DOHH2 (cell line): ENCODE measurements around the gene KIRREL3.

Experiments used
- H3F3A ChIP-seq: fragments of 200-600 bp; sonication (generic), shearing (Covaris generic); 2 replicates; pipeline ENCODE4 v1.6.0; 2016; ENCODE audit warnings: antibody characterized with exemption, mild to moderate bottlenecking; ENCODE audit not compliant: control insufficient read depth, insufficient read depth
- H3K27ac ChIP-seq: fragments of 200-600 bp; sonication (generic); 2 replicates; pipeline ENCODE4 v1.5.1; 2014; ENCODE audit warnings: low read depth, mild to moderate bottlenecking, low read length, moderate library complexity
- H3K27me3 ChIP-seq: fragments of 200-600 bp; sonication (generic); 2 replicates; pipeline ENCODE4 v1.6.1; 2014; ENCODE audit warnings: mild to moderate bottlenecking, low read length, mixed read lengths; ENCODE audit not compliant: control insufficient read depth
- H3K36me3 ChIP-seq: fragments of 200-600 bp; sonication (generic); 2 replicates; pipeline ENCODE4 v1.6.1; 2014; ENCODE audit warnings: mild to moderate bottlenecking, low read length, moderate library complexity, mixed read lengths; ENCODE audit not compliant: control insufficient read depth
- H3K4me1 ChIP-seq: fragments of 200-600 bp; sonication (generic); 2 replicates; pipeline ENCODE4 v1.6.1; 2014; ENCODE audit warnings: mild to moderate bottlenecking, low read length, mixed read lengths; ENCODE audit not compliant: control insufficient read depth
- H3K4me2 ChIP-seq: fragments of 200-600 bp; sonication (generic); 2 replicates; pipeline ENCODE4 v1.6.0; 2014; ENCODE audit warnings: mild to moderate bottlenecking, low read length, moderate library complexity
- H3K4me3 ChIP-seq: fragments of 200-600 bp; sonication (generic); 2 replicates; pipeline ENCODE4 v1.5.1; 2014; ENCODE audit warnings: mild to moderate bottlenecking, low read length, mixed read lengths
- H3K79me2 ChIP-seq: fragments of 200-600 bp; sonication (generic); 2 replicates; pipeline ENCODE4 v1.6.1; 2014; ENCODE audit warnings: mild to moderate bottlenecking, low read length, mixed read lengths; ENCODE audit not compliant: control insufficient read depth
- H3K9me2 ChIP-seq: fragments of 200-600 bp; sonication (generic); replicated peaks from 2 replicates; pipeline ENCODE4 v1.6.1; 2014; ENCODE audit warnings: mild to moderate bottlenecking, low read length, mixed read lengths; ENCODE audit not compliant: control insufficient read depth
- H3K9me3 ChIP-seq: fragments of 200-600 bp; sonication (generic); 2 replicates; pipeline ENCODE4 v1.6.1; 2014; ENCODE audit warnings: antibody characterized with exemption, low read length, mixed read lengths; ENCODE audit not compliant: control insufficient read depth, insufficient read depth
- H4K20me1 ChIP-seq: fragments of 200-600 bp; sonication (generic); 2 replicates; pipeline ENCODE4 v1.6.0; 2014; ENCODE audit warnings: low read depth, mild to moderate bottlenecking, antibody characterized with exemption, low read length, moderate library complexity; ENCODE audit not compliant: control insufficient read depth, insufficient read depth
- CTCF ChIP-seq: fragments of 200-600 bp; sonication (generic); IDR thresholded peaks from one replicate; pipeline ENCODE4 v1.5.1; 2014; ENCODE audit warnings: antibody characterized with exemption, mild to moderate bottlenecking, low read depth, low read length; ENCODE audit not compliant: poor library complexity, severe bottlenecking
- EZH2phosphoT487 ChIP-seq: fragments of 200-600 bp; sonication (generic); IDR thresholded peaks from 2 replicates; pipeline ENCODE4 v1.6.1; 2017; ENCODE audit warnings: borderline replicate concordance, mild to moderate bottlenecking, antibody characterized with exemption, low read length, moderate library complexity, mixed read lengths

The KIRREL3 gene

DNA sequence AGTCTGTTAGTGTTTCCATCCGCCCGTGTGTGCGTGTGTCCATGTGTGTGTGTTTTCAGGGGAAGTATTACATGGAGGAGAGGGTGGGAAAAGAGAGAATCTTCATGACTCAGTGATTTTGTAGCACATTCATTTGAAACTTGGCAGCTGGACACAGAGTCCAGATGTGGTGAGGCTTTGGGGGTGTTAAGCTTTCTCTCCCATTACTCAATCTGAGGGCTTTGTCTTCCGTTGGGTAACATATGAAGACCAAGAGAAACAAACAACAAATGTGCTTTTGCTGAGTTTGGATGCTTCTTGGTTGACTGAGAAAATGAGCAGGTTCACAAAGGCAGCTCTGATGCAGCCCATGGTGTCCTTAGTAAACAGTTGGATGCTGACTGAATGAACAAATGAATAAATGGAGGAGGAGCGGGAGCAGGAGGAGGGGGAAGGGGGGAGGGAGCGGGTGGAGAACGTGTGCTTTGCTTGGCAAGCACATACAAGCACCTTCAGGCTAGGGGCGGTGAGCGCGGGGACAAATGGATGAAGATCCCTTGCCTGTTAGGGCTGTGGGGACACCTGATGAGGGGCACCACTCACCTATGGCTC lies 540.8 kb downstream of the KIRREL3 start:
- Histone ChIP-seq H3K9me2 (no peaks in the 10 kb centered on the region), H3K79me2 (no peaks in the 10 kb centered on the region), H3K4me3 (no peak overlapping the region), H3K4me2 (no peak overlapping the region), H3K4me1 (peaks cover 8% of the 10 kb centered on the region), H3F3A (no peaks in the 10 kb centered on the region), H4K20me1 (no peaks in the 10 kb centered on the region), H3K27me3 (no peaks in the 10 kb centered on the region), H3K27ac (no peak overlapping the region), H3K36me3 (no peaks in the 10 kb centered on the region), H3K9me3 (no peaks in the 10 kb centered on the region)
- TF ChIP-seq CTCF (no peak), EZH2phosphoT487 (no peak)

- Histone ChIP-seq H3K79me2 (no peaks in the 10 kb centered on the region), H3K27ac (no peak overlapping the region), H3K4me2 (no peak overlapping the region), H3K9me2 (no peaks in the 10 kb centered on the region), H3K27me3 (no peaks in the 10 kb centered on the region), H3K9me3 (no peaks in the 10 kb centered on the region), H3F3A (no peaks in the 10 kb centered on the region), H4K20me1 (no peaks in the 10 kb centered on the region), H3K4me1 (no peaks in the 10 kb centered on the region), H3K36me3 (no peaks in the 10 kb centered on the region), H3K4me3 (no peak overlapping the region)
- no peak for TF ChIP-seq CTCF
- no peak for TF ChIP-seq EZH2phosphoT487
These were observed 542.8 kb downstream of the KIRREL3 start for GRCh38 chr11:126457817-126458216.

DNA sequence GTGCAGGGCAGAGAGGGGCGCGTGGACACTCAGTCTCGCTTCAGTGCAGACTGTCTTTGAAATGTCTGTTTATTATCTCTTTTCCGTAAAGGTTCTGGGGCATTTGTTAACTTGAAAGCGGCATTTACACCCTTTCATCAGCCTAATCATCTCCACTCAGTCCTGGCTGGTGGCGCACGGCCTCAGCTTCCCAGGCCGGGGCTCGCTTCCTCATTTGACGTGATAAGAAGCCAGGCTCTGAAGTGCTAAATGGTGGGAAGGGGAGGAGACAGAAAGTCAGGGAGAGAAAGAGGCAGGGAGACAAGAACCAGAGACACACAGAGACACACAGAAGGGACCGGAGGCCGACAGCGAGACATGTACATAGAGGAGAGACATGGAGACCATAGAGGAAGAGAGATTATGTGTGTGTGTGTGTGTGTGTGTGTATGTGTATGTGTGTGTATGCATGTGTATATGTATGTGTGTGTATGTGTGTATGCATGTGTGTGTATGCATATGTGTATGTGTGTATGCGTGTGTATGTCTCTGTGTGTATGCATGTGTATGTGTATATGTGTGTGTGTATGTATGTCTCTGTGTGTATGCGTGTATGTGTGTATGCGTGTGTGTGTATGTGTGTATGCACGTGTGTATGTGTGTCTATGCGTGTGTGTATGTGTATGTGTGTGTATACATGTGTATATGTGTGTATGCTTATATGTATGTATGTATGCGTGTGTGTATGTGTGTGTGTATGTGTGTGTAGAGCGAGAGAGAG lies 543.6 kb downstream of the KIRREL3 start:
- Histone ChIP-seq H3K4me2 (no peak overlapping the region), H3K36me3 (no peaks in the 10 kb centered on the region), H4K20me1 (no peaks in the 10 kb centered on the region), H3K79me2 (no peaks in the 10 kb centered on the region), H3K27me3 (no peaks in the 10 kb centered on the region), H3K27ac (no peak overlapping the region), H3K4me1 (no peaks in the 10 kb centered on the region), H3K4me3 (no peak overlapping the region), H3K9me2 (no peaks in the 10 kb centered on the region), H3K9me3 (no peaks in the 10 kb centered on the region), H3F3A (no peaks in the 10 kb centered on the region)
- TF ChIP-seq CTCF, result no peak
- TF ChIP-seq EZH2phosphoT487, result no peak
